Cerebellar cortex (tissue), 1 donor: Measurements from ENCODE around the gene TSPAN32.

ENCODE experiments used
- DNase-seq: peaks from one replicate; pipeline ENCODE4 v3.0.0-alpha.2; 2015; ENCODE audit warnings: low spot score

TSPAN32 gene, protein sequence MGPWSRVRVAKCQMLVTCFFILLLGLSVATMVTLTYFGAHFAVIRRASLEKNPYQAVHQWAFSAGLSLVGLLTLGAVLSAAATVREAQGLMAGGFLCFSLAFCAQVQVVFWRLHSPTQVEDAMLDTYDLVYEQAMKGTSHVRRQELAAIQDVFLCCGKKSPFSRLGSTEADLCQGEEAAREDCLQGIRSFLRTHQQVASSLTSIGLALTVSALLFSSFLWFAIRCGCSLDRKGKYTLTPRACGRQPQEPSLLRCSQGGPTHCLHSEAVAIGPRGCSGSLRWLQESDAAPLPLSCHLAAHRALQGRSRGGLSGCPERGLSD

GRCh38 chr11:2301631-2302305, at the start of gene TSPAN32, which contains the start of gene C11orf21:
TSS of gene TSPAN32 (plus strand) at chr11:2302013. CDS start at chr11:2302150, 137 bp downstream.
TSS of gene C11orf21 (minus strand) at chr11:2301918. CDS start at chr11:2301808, 110 bp downstream.
- DNase-seq: no peak

- DNase-seq: no peak
These were observed 49.8 kb upstream of the TSPAN32 start for GRCh38 chr11:2252018-2252417.

GRCh38 chr11:2256293-2256913, 45.4 kb upstream of the TSPAN32 start:
- no peak for DNase-seq

DNA sequence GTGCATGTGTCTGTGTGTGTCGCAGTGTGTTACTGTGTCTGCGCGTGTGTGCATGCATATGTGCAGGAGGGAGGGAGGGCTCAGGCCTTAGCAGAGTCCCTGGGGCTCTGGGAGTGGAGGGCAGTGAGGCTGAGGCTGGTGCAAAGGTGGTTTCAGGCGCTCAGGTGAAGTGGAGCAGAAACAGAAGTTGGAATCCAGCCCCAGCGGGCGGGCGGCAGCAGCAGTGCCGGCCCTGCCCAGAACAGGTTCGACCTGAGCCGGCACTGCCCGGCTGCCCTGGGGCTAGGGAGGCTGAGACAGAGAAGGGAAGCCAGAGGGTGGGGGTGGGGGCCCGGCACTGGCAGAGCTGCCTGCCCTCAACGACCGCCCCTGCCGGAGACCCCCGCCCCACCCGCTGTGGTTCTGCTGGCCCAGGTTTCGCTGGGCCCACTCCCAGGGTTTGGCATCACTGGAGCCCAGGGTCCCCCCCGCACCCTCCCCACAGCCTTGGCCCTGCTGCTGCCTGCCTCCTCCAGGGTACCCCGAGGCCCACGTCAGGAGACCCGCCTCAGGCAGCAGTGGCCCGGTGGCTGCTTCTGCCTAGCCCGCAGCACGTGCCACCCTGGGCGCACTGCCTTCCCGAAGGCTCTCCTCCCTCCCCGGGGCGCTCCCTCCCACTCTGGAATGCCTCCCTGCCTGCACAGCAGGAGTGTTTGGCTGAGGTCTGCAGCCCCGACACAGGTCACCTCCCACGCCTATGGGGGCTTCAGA, 44.7 kb upstream of the TSPAN32 start:
- DNase-seq: no peak

- no peak for DNase-seq
These were observed 43.0 kb upstream of the TSPAN32 start for GRCh38 chr11:2258501-2259465.

DNA sequence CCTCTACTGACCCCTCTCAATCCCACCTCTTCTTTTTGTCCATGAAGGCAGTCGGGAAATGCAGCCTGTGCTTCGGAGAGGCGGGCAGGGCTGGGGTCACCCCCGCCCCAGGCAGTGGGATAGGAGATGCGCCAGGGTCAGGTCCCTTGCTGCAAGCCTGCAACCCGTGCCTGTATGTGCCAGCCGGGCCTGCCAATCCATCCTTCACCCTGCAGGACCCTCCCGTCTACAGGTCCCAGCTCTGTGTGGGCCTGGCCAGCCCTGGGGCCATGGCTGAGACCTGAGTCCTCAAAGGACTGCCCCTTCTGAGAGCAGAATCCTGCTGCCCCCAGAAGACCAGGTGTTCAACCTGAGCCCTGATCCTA, 42.4 kb upstream of the TSPAN32 start:
- DNase-seq: no peak

- no peak for DNase-seq
These were observed 41.8 kb upstream of the TSPAN32 start for GRCh38 chr11:2259897-2260451.

DNA sequence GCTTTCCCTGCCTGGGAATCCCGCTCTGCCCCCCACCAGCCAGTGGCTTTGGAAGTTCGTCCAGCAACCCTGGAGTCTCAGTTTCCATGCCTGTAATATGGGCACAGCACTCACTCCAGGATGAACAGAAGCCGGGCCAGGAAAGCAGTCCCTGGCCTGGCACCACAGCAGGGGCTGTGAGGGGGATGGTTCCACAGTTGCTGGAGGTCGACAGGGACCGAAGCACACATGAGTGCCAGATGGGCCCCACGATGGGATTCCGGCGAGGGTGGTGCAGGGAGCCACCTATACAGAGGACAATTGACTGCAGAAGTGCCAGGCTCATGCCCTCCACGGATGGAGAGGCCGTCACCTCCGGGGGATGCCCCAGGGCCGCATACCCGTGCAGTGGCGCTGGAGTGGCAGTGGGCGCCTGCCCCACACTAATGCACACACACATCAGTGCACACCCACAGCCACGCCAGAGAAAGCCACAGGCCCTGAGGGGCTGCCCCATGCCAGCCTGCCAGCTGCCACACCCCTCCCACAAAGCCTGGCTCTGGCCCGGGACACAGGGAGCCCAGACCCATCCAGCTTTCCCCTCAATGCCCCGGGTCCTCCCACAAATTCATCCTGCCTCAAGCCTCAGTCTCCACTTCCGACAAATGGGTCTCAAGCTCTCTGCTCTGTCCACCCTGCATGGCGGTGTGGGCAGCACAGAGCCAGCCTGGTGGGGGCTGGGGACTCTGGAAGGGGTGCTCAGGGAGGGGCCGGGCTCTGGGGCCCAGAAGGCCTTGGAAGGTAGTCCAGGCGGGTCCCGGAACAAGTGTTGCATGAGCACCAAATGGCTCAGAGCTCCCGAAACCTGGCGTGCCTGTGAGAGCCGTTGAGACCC, 41.1 kb upstream of the TSPAN32 start:
- no peak for DNase-seq

GRCh38 chr11:2261436-2262230, 40.2 kb upstream of the TSPAN32 start:
- no peak for DNase-seq

- no peak for DNase-seq
These were observed 39.3 kb upstream of the TSPAN32 start for GRCh38 chr11:2262301-2263070.

- DNase-seq: no peak
These were observed 38.7 kb upstream of the TSPAN32 start for GRCh38 chr11:2263071-2263565.

- no peak for DNase-seq
These were observed 38.0 kb upstream of the TSPAN32 start for GRCh38 chr11:2263724-2264360.

DNA sequence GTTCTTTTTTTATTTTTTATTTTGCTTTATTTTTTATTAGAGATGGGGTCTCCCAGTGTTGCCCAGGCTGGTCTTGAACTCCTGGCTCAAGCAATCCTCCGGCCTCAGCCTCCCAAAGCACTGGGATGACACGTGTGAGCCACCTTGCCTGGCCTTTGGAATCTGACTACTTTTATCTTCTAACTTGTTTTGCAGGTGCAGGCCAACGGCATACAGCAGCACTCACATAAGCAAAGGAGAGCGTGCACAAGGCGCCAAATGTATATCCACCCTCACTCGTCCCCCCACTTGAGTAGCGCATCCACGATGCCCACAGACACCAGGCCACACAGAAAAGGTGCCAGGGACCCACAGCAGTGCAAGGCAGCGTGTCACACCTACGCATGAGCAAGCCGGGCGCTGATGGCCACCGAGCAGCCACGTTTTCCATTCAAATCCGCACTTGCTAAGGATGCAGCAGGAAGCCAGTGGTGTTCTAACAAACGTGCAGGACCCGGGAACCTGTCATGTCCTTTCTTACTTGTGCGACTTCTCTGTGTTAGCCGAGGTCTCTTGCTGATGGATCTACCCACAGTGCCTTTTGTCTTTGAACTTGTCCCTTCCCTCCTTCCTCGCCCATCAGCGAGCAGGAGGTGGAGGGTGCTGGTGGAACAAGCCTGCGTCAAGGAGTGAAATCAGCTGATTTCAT, 37.3 kb upstream of the TSPAN32 start:
- DNase-seq: no peak

DNA sequence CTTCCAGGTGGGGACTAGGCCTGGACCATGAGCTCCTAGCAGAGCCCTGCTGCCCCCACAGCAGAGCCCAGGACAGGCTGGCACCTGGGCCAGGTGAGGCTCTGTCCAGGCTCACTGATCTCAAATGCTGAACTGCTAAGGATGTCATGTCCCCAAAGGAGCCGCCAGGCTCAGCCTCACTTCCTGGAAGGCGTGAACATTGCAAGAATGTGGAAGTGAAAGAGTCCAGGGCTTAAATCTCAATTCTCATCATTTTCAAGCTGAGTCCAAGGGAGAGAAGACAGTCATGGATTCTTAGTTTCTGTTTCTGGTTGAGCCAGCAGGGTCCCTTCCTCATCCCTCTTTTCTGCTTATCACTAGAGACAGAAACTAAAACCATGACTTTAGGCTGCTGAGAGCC, 36.4 kb upstream of the TSPAN32 start:
- DNase-seq: no peak

- no peak for DNase-seq
These were observed 35.8 kb upstream of the TSPAN32 start for GRCh38 chr11:2265854-2266585.

DNA sequence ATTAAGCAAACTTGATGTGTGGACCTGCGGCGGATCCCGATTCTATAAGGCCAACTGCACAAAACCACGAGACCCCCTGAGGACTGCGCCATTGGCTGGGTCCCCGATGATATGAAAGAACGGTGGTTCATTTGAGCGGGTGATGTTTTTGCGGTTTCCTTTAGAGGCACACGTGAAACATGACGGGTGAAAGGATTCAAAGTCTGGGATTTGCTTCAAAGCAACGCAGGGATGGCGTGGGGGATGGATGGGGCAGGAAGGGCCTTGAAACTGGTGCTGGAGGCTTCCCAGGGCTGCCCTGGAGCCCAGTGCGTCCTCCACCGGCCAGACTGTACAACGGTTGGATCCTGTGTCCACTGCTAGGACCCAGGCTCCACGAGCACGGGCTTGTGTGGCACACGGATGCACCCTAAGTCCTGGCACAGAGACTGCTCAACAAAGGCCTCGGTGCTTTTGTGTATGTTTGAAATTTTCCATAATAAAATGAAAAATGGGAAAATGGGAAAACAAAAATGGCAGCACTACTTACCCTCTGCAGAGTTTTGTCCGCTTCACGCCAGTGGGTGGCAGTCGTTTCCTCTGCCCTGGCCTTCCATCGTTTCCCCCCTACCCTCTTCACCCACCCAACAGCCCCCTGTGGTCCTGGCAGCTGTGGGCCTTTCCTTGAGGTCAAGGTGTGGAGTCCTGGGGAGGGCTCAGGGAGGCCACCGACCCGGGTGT, 35.1 kb upstream of the TSPAN32 start:
- no peak for DNase-seq
